GM13976 (cell line): Measurements from ENCODE around the gene SERPINB10.

ENCODE experiments used
- DNase-seq: peaks from one replicate; pipeline ENCODE4 v3.0.0; 2012; ENCODE audit warnings: low spot score
- CTCF ChIP-seq: IDR thresholded peaks from 2 replicates; pipeline ENCODE4 v1.5.1; 2012; ENCODE audit warnings: borderline replicate concordance, mild to moderate bottlenecking; ENCODE audit not compliant: insufficient read depth; ENCODE audit errors: extremely low read depth, missing control alignments, control extremely low read depth
- in situ Hi-C: fragments of 300-500 bp; cut with MboI; formaldehyde crosslinking; loops from one replicate; pipeline ENCODE4 v1.12.0; 2022; ENCODE audit warnings: low sequenced_read_pairs, mixed read lengths, inconsistent platforms; ENCODE audit not compliant: unreplicated experiment

Gene SERPINB10

GRCh38 chr18:63951302-63951705, 43.5 kb downstream of the SERPINB10 start:
- peak; percentile 47 for DNase-seq
- in situ Hi-C loops: no loop called here
- no peak for TF ChIP-seq CTCF

- no peak for TF ChIP-seq CTCF
- in situ Hi-C loops: no loop called here
- DNase-seq: no peak
Observed at GRCh38 chr18:63953811-63954210, 46.1 kb downstream of the SERPINB10 start.

GRCh38 chr18:63956755-63957154, 49.0 kb downstream of the SERPINB10 start:
- no peak for TF ChIP-seq CTCF
- DNase-seq: no peak
- in situ Hi-C loops: no loop called here

- in situ Hi-C loops: no loop called here
- no peak for TF ChIP-seq CTCF
- DNase-seq: no peak
Observed at GRCh38 chr18:63960891-63961290, 53.1 kb downstream of the SERPINB10 start.

- no peak for DNase-seq
- in situ Hi-C loops: no loop called here
- no peak for TF ChIP-seq CTCF
Observed at GRCh38 chr18:63961435-63961980, 53.8 kb downstream of the SERPINB10 start.

- no peak for DNase-seq
- in situ Hi-C loops: no loop called here
- no peak for TF ChIP-seq CTCF
Observed at GRCh38 chr18:63962137-63962536, 54.4 kb downstream of the SERPINB10 start.
